Activated CD8-positive, alpha-beta memory T cell treated with anti-CD3 and anti-CD28 coated beads for 24 hours (primary cell): ENCODE data around the gene DTYMK.

ENCODE experiments used
- DNase-seq: peaks from one replicate; pipeline ENCODE4 v3.0.0-alpha.2; 2020

The DTYMK gene

DNA sequence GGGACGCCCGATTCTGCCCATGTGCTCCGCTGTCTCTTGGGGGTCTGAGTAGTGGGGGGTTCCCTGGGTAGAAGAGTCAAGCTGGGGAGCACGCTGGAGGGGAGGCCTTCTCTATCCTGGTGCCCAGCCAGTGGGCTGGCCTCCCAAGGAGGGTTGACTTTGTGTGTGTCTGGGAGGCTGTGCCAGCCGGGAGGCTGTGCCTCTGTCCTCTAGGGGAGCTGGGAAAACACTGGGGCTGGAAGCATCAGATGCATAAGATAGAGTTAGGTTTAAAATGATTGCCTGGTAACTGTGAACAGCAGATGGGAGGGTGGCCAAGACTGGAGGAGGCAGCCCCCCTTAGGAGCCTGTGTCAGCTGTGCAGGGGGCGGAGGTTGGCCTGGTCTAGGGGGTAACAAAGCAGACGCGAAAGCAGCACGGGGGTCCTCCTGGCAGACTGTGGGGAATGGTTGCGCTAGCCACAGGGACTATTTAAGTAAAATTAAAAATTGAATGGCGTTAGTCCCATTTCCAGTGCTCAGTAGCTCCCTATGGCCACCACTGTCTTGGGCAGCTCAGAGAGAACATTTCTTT lies 16.5 kb upstream of the DTYMK start:
- no peak for DNase-seq

DNA sequence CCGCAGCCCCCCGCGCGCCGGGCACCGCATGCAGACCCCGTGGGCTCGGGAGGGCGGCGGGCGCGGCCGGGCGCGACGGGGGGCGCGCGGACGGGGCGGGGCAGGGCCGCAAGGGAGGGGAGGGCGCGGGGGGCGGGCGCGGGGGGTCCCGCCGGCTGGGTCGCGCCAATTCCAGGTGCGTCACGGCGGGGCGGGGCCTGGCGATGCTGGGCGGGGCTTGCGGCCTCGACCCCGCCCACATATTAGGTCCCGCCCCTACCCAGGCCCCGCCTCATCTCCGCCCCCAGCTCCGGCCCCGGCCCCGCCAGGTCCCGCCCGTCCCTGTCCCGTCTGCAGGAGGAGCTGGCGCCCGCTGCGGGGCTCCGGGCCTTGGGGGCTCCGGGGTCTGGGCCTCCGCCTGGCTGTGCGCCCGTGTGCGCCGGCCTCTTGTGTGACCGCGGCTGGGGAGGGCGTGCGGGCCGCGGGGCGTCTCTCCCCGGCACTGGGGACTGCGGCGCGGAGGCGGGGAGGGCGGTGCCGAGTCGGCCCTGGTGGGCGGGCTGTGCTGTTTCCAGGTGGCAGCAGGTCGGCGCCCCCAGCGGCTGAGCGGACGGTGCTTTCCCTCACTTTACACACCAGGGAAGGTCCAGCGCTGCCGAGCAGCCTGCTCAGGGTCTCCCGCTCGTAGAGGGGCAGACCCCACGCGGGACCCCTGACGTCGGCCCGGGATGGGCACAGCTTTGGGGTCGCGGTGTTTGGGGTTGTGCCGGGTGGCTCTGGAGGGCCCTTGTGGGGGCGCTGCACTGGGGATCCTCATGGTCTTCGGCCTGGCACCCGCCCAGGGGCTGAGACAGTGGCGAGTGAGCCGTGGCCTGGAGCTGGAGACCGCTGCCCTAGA lies 15.8 kb upstream of the DTYMK start:
- DNase-seq: peak; percentile 96

DNA sequence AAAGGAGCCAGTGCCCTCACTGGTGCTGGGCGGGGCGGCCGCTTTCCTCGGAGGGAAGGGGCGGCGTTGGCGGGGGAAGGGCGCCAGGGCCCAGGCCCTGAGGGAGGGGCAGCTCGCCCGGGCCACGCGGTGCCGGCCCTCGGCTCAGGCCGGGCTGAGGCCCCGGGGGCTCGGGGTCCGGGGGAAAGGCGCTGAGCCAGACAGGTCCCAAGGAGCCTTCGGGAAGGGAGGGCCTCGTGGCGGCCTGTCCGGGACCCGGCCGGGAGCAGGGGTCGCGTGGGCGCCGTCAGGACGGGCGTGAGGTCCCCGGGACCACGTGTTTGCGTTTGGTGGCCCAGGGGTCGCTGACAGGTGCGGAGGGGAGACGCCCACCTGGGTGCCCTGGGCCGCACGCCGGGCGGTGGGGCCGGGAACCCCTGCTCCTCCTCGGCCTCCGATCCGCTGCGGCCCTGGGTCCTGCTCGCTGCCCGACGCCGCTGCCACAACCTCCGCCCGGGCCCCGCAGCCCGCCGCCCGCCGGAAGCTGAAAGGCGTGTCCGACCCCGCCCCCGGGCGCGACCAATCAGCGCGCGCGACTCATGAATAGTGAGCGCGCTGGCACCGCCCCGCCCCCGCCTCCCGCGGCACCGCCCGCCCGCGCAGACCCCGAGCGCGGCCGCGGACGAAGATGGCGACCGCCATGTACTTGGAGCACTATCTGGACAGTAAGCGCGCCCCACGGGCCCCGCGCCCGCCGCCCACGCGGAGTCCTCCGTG lies 15.0 kb upstream of the DTYMK start, which contains the start of gene ING5:
Gene ING5, plus strand, starts transcription at position 641 of the 756 bp plus-strand sequence. Its CDS starts 27 bp downstream, at position 668.
- peak; percentile 99 for DNase-seq

DNA sequence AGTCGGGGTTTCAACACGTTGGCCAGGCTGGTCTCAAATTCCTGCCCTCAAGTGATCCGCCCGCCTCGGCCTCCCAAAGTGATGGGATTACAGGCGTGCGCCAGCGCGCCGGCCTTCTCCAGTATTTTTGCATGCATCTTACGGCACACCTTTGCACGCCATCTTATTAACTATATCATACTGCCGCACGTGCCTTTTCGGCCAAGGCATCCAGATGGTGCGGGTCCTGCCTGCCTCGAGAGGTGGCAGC lies 14.5 kb upstream of the DTYMK start:
- DNase-seq: no peak

DNA sequence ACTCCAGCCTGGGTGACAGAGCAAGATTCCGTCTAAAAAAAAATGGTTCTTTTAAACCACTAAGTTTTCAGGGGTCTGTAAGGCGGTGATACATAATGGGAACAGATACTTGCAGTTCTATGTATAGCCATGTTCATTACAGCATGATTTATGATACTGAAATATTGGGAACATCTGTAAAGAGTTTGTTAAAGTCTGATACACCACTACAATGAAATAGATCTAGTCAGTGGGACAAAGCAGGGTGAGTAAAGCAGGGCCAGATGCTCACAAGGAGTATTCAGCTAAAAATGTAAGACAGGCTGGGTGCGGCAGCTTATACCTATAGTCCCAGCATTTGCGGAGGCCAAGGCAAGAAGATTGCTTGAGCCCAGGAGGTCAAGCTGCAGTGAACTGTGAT lies 9.0 kb upstream of the DTYMK start:
- DNase-seq: no peak

DNA sequence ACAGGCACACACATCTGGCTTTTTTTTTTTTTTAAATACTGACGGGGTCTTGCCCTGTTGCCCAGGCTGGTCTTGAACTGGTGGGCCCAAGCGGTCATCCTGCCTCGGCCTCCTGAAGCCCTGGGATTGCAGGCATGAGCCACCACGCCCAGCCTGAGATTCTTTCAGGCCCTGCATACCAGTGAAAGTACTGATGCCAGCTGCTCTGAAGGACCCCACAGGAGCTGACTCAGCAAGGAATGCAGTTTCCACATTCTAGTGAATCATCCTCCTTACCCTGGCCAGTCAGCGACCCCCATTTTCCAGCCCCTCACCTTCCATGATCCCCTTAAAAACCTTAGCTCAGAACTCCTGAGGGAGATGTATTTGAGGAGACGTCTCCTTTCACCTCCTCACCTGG lies 5.8 kb upstream of the DTYMK start:
- no peak for DNase-seq

DNA sequence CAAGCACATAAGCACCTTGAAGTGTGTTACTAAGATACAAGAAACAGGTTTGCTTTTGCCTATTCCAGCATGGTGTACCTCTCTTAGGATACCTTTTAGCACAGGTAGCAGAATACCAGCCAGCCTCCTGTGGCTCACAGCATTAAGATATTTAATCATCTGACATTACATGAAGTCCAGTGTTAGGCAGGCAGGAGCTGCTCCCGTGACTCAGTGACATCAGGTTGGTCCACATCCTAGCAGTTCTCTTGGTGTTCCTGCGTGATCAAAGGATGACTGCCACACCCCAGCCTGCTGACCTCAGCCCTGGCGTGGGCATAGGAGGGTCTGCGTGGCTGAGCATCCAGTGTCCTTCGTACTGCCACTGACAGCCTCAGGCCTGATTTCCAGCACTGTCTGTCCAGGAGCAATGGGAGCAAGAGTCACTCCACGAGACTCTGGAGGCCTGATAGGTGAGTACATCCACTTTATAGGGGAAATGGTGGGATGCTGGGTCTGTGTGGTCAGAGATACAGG lies 3.6 kb upstream of the DTYMK start:
- no peak for DNase-seq

DNA sequence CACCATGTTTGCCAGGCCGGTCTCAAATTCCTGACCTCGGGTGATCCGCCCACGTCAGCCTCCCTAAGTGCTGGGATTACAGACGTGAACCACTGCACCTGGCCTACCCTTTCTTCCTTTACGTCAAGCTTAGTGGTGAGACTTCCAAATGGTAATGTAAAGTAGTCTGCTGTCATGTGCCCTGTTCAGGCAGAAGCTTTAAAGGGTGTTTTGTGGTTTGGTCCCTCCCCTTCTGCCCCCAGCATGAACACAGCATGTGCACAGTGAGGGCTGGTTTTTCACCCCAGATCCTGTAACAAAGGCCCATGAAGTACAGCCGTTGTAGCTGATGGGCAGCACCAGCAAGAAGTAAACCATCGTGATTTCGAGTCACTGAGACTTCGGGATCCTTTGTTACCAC lies 2.7 kb upstream of the DTYMK start:
- DNase-seq: peak; percentile 75

DNA sequence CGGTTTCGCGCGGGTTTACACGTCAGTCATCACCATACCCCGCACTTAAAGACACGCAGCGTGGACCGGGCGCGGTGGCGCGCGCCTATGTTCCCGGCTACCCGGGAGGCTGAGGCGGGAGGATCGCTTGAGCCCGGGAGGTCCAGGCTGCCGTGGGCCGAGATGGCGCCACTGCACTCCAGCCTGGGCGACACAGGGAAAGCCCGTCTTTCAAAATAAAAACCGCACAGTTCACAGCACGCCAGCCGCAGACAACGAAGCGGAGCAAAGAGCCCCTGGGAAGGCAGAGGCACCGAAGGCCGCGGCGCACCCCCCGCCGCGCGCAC lies 328 bp downstream of the DTYMK start:
- no peak for DNase-seq

DNA sequence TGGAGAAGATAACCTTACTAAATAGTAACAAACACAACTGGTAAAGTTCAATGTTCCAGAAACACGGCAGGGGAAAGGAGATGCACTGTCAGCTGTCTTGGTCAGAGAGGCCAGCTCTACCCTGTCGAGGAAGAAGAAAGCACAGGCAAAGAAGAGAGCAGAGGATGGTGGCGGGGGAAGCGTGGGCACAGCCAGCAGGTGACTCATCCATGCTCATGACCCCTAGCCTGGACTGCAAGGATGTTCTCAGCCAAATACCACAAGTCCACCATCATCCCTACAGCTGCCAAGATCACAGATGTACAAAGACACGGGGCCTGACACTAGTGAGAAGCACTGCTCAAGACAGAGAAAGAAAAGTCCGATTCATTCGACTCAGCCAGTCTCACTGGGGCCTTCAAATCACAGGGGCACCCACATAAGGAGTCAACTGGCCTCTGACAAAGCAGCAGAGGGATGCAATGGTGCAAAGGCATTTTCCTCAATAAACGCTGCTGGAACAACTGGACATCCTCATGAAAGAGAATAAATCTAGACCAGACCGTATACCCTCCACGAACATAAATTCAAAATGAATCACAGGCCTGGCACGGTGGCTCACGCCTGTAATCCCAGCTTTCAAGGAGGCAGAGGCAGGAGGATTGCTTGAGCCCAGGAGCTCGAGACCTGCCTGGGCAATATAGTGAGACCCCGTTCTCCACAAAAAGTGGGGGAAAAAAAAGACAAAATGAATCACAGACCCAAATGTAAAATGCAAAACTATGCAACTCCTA lies 5.6 kb downstream of the DTYMK start:
- DNase-seq: no peak

DNA sequence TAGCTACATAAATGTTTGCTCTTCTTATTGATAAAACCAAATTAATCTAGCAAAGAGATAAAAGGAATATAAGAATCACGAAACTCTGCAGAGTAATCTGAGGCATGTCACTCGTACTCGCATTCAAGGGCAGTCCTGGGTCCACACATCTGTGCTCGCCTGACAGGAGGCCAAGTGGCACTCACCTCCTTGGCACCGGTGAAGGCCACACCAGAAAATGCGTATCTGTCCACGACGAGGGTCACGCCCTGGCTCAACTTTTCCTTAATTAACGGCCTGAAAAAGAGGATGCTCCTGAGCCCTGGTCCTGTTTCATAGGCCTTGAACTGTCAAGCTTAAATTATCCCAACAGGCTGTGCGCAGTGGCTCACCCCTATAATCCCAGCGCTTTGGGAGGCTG lies 6.6 kb downstream of the DTYMK start:
- DNase-seq: no peak

DNA sequence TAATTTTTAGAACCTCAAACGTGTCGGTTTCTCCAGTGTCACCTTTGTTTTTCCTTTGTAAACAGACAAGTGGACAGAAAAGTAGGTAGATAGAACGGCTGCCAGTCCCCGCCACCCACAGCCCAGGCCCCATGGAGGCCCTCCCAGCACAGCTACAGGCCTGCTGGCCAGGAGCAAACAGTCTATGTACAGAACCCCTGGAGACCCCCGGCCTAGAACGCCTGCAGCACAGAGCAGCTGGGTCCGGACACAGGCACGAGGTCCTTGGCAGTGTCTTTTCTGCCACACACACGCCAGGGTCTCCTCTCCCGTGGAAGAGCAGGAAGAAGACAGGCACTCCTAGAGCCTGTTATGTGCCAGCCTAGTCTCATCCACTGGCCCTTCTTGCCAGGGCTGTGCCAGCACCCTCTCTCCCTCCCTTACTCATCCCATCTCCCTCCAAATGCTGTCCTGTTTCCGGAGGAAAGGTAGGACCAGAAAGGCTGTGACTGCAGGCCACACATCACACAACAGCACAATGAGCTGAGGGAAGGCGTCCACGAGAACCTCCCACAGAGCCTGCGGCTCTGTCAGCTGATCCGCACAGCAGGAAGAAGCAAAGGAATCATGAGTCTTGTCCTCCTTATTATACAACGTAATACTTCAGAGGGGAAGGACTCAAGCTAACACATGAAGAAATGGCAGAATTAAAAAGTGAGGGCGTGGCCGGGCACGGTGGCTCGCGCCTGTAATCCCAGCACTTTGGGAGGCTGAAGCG lies 7.7 kb downstream of the DTYMK start:
- DNase-seq: no peak

DNA sequence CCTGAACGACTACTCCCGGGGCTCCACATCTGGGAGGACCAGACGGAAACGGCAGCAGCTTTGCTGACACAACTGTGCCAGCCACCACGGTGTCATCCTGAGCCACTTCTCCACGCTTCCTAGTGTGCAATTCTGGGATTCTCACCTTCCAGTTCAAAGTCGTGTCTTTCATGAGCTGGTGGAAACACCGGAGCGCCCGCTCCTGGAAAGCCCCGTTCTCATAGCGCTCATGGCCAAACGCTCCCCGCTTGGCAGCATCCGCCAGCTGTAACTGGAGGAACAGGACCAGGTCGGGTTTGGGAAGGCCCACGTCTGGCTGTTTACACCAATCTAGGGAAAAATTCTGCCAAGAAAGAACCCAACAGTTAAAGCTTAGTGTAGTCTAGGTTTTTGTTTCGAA lies 8.3 kb downstream of the DTYMK start:
- no peak for DNase-seq

DNA sequence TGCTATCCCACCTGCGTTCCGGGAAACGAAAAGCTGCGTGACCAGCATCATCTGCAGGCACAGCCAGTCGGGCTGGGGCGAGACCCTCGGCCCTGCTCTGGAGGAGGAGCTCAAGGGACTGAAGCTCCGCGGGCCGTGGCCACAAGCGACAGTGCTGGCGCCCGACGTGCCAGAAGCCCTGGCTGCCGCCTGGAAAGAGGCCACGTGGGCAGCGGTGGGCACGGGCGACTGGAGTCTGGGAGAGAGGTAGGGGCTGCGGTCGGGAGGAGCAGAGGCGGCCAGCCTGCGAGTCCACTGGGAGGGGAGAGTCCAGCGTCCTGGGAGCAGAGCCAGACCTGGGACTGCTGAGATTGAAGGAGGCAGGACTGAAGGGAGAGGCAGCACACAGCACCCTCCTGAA lies 9.2 kb downstream of the DTYMK start:
- no peak for DNase-seq

DNA sequence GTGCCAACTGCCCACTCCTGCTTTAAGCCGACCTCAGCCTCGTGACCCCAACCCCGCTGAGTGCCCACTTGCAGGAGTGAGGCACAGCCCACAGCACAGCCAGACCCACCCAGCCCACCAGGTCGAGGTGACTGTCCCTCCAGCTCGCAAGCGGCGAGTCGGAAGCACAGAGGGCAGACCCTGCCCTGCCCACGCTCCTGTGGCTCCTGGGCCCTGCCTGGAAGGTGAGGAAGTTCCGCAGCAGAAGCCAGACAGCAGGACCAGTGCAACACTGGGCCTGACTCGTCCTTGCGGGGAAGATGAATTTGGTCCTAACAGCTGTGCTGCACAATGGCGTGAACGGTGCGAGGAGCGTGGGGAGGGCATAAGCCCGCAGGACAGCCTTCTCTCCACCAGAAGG lies 9.9 kb downstream of the DTYMK start:
- DNase-seq: no peak

DNA sequence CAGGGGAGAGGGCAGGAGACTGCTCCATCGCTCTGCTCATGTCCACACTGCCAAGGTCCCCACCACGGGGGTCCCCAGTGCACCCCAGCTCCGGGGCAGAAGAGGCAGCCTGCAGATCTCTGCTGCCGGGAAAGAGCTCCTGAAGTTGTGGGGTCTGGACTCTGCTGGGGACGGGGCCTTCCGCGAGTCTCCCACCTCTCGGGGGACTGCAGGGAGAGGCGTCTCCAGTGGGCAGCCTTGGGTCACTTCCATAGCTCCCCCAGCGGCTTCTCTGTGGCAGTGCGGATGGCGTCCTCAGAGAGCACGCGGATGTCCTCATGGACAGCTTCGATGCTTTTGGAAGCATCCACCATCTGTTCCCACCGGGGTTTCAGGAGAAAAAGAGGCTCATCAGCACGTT lies 10.7 kb downstream of the DTYMK start:
- no peak for DNase-seq

DNA sequence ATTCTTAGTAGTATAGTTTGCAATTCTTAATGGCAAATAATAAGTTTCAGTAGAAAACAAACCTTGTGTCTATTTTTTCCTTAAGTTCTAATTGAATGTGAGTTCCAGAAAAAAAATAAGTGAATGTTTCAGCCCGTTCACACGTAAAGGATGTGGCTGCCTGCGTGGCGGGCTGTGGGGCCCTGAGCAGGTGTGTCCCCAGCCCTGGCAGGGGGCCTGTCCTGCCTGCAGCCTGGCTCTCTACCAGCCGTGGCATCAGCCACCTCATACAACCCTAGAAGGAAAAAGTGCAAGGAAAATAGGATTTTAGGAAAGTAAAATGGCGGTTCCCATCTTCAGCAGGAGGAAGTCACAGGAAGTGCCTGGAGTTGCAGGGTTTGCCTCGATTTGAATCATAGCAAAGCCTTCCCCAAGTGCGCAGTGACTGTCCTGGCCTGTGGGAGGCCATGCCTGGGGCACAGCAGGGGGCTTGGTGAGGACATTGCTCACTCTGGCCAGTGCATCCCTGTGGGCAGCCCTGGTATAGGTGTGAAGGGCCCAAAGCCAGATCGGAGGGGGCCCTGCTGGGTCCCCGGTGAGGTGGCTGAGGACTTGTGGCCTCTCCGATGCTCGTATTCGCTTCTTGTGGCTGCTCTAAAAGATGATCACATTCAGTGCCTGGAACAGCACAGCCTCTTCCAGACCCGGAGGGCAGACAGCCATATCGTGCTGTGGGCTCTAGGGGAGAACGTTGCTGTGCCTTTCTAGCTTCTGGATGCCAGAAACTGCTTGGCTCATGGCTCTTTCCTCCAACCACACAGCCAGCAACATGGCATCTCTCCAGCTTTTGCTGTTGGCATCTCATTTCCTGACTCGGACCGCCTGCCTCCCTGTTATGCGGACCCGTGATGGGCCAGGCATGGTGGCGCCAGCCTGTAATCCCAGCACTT lies 12.6 kb downstream of the DTYMK start:
- no peak for DNase-seq

DNA sequence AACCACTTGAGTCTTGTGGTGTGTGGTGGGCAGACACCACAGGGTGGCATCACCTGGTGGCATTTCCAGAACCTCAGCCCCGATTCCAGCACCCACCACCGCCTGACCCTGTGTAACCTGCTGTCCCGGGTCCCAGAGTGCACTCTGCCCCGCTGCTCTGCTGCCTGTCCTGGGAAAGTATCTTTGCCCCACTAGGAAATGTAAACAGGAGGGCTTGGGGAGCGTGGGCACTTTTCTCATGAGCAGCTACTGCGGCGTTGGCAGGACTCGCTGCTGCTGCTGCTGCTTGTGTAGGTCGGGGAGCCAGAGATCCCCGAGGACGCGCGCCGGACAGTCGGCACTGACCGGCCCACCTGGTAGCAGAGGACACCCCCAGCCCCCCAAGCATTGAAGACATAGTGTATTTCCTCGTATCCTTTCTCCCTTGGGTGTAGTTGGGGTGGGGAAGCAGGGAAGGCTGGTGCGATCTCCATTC lies 13.4 kb downstream of the DTYMK start:
- no peak for DNase-seq

DNA sequence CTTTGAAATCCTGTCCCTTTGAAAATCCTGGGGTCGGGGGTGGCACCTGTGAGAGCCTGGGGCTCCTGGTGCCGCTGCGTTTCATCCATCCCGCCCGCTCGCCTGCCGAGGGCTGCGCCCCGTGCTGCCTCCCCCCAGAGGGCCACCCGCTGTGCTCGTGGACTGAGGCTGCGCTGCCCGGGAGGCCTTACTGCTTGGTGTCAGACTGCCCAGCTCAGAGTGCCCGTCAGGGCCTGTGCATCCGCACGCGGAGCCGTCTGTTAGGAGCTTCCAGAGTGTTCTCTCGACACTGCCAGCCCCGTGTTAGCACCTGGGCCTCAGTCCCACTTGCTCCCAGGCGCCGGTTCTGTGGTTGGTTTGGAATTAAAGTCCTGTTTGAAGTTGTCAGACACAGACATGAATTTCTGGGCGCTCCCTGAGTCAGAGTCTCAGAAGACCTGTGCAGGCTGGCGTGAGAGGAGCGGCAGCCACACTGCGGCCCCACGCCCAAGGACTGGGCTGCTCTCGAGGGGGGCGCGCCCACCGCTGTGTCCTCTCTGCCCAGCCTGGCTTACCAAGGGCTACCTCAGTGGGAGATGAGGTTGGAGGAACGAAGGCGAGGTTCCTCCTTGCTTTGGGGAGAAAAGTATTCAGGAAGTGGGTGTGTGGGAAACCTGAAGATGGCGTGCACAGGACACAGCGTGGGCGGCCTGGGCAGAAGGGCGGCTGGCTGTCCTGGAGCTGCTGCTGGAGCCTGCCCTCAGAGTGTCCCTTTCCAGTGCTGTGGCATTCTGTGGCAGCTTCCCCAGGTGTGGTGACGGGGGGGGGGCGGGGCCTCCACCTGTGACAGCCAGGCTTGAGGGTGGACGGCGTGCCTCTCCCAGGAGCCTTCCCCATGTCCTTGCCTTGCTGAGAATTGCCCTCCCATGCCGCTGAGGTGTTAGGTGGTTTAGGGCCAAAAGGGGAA lies 14.1 kb downstream of the DTYMK start:
- DNase-seq: no peak
